Thoracic aorta (tissue), 2 donors: ENCODE measurements around the gene LPCAT3. TPM values are rescaled to one million over a fixed set of nuclear protein-coding genes. Genes with fewer than 3 reads are reported as not detected.

Experiments used
- ATAC-seq: fragments of 150-250 bp; one replicate; pipeline ENCODE4 v1.8.0; 2017; ENCODE audit warnings: low read depth; ENCODE audit not compliant: insufficient number of reproducible peaks, low FRiP score
- DNase-seq: peaks from one replicate; pipeline ENCODE4 v3.0.0-alpha.2; 2020; ENCODE audit warnings: low spot score
- H3K27ac ChIP-seq, 2 donors: fragments of 200-600 bp; sonication (generic); 1 replicate in 1 of 2; 2 replicates in 1 of 2; pipeline ENCODE4 v1.5.1; 2016; ENCODE audit warnings: mild to moderate bottlenecking in 2 of 2, moderate library complexity in 2 of 2
- H3K27me3 ChIP-seq: fragments of 200-600 bp; sonication (generic); replicated peaks from 2 replicates; pipeline ENCODE4 v1.6.0; 2016; ENCODE audit warnings: mild to moderate bottlenecking; ENCODE audit not compliant: insufficient read depth
- H3K36me3 ChIP-seq: fragments of 200-600 bp; sonication (generic); one replicate; pipeline ENCODE4 v1.5.1; 2016
- H3K4me1 ChIP-seq, 2 donors: fragments of 200-600 bp; sonication (generic); 1 replicate in 1 of 2; 2 replicates in 1 of 2; pipeline versions ENCODE4 v1.5.1 to v1.6.0; 2016; ENCODE audit warnings: low read depth in 2 of 2, mild to moderate bottlenecking in 1 of 2; ENCODE audit not compliant: control insufficient read depth in 1 of 2
- H3K4me3 ChIP-seq: fragments of 200-600 bp; sonication (generic); 2 replicates; pipeline ENCODE4 v1.5.1; 2016; ENCODE audit warnings: mild to moderate bottlenecking
- H3K9me3 ChIP-seq: fragments of 200-600 bp; sonication (generic); 2 replicates; pipeline ENCODE4 v1.5.1; 2016
- CTCF ChIP-seq: fragments of 200-600 bp; sonication (generic); IDR thresholded peaks from one replicate; pipeline ENCODE4 v1.5.1; 2019; ENCODE audit warnings: antibody characterized with exemption
- total RNA-seq, 2 donors: library from RNA; depleted of rRNA; stranded (reverse); fragments of >200 nt; gene quantifications; one replicate each; pipeline versions ENCODE4 v1.1.0 to v1.2.3, GENCODE V29; 2016

LPCAT3 gene
- total RNA-seq, 2 donors from 2014 or later = 40.5 to 51.9 TPM

- no peak for DNase-seq
- TF ChIP-seq CTCF = no peak
- Histone ChIP-seq H3K27ac (no peak overlapping the region), H3K4me1 (no peaks in the 10 kb centered on the region), H3K9me3 (no peaks in the 10 kb centered on the region), H3K36me3 (no peaks in the 10 kb centered on the region), H3K4me3 (no peak overlapping the region), H3K27me3 (no peaks in the 10 kb centered on the region)
- ATAC-seq = no peak
Observed at GRCh38 chr12:7009512-7009911, 8.8 kb downstream of the LPCAT3 start.

DNA sequence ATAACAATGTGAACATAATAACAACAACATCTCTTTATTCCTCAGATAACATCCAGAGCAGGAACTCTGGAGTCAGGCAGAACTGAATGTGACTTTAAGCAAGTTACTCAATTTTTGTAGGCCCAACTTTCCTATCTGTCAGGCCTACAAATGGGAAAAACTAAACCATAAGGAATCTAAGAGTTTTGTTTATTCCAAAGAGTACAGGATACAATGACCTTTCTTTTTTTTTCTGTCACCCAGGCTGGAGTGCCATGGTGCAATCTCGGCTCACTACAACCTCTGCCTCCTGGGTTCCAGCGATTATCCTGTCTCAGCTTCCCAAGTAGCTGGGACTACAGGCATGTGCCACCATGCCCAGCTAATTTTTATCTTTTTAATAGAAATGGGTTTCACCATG is 9.4 kb downstream of the LPCAT3 start:
- H3K27ac ChIP-seq = no peak overlapping the region
- no peak overlapping the region for H3K4me3 ChIP-seq
- ATAC-seq (no peak), DNase-seq (no peak)
- H3K36me3 ChIP-seq = no peaks in the 10 kb centered on the region
- TF ChIP-seq CTCF = no peak
- no peaks in the 10 kb centered on the region for H3K4me1 ChIP-seq
- no peaks in the 10 kb centered on the region for H3K9me3 ChIP-seq
- H3K27me3 ChIP-seq = no peaks in the 10 kb centered on the region

- Histone ChIP-seq H3K4me1 (no peaks in the 10 kb centered on the region), H3K9me3 (no peaks in the 10 kb centered on the region)
- no peak for ATAC-seq
Observed at GRCh38 chr12:7006639-7007038, 11.6 kb downstream of the LPCAT3 start.

GRCh38 chr12:7005311-7005710 is 13.0 kb downstream of the LPCAT3 start:
- Histone ChIP-seq H3K4me3 (no peak overlapping the region), H3K4me1 (no peaks in the 10 kb centered on the region), H3K9me3 (no peaks in the 10 kb centered on the region), H3K36me3 (no peaks in the 10 kb centered on the region), H3K27me3 (no peaks in the 10 kb centered on the region), H3K27ac (no peak overlapping the region)
- ATAC-seq = no peak
- no peak for TF ChIP-seq CTCF
- DNase-seq = no peak

More at GRCh38 chr12:7006639-7007038, 11.6 kb downstream of the LPCAT3 start:
- Histone ChIP-seq H3K27me3 (no peaks in the 10 kb centered on the region), H3K36me3 (no peaks in the 10 kb centered on the region), H3K27ac (no peak overlapping the region), H3K4me3 (no peak overlapping the region)
- no peak for DNase-seq
- no peak for TF ChIP-seq CTCF

DNA sequence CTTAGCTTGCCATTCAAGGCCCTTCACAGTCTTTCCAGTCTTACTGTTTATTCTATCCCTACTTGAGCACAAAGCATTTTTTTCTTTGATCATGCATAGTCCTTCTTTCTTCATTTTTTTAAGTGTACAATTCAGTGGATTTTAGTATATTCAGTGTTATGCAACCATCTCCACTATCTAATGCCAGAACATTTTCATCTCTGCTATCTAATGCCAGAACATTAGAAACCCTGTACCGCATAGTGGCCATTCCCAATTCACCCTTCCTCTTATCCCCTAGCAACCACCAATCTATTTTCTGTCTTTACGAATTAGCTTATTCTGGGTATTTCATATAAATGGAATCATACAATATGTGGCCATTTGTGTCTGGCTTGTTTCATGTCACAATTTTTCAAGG is 13.4 kb downstream of the LPCAT3 start:
- ATAC-seq (no peak), DNase-seq (no peak)
- Histone ChIP-seq H3K27me3 (no peaks in the 10 kb centered on the region), H3K4me1 (no peaks in the 10 kb centered on the region), H3K36me3 (no peaks in the 10 kb centered on the region), H3K4me3 (no peak overlapping the region), H3K9me3 (no peaks in the 10 kb centered on the region), H3K27ac (no peak overlapping the region)
- no peak for TF ChIP-seq CTCF
